ENCODE data around the gene STAB2. TPM values are rescaled to one million over a fixed set of nuclear protein-coding genes. Genes with fewer than 3 reads are reported as not detected.

The STAB2 gene
- total RNA-seq, 4 donors from 2014 or later, result 0.95 TPM; not detected in 3

DNA sequence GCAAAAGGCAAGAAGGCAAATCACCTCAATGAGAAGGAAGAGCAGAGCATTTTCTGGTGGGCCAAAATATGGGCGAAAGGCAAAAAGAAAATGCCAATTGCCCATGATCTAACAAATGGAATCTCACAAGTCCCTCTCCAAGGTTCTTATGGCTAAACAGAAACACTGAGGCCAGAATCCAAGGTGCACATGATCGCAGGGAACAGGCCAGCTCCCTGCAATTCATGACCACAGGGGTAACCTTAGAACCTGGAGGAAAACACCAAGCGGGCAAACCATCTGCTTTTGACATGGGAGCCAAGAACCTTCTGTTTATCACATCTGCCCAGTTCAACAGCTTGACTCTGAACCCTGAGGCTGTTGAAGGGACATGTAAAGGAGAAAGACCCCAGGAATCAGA, 193.9 kb downstream of the STAB2 start:
- intact Hi-C loops (cut with DNase I), result no loop called here
- H3K4me3 ChIP-seq, result no peak overlapping the region
- WGBS, 2 donors, result 95 to 97% methylated on average over 3 of the region's 3 CpGs
- no peak for DNase-seq
- H3K4me1 ChIP-seq, result peaks cover 0 to 11% (median 0%) of the 10 kb centered on the region in 3 donors
- no peaks in the 10 kb centered on the region for H3K9me3 ChIP-seq
- no peaks in the 10 kb centered on the region for H3K27me3 ChIP-seq
- peaks cover 0 to 94% (median 0%) of the 10 kb centered on the region in 3 donors for H3K36me3 ChIP-seq
- TF ChIP-seq, protein P1, sequence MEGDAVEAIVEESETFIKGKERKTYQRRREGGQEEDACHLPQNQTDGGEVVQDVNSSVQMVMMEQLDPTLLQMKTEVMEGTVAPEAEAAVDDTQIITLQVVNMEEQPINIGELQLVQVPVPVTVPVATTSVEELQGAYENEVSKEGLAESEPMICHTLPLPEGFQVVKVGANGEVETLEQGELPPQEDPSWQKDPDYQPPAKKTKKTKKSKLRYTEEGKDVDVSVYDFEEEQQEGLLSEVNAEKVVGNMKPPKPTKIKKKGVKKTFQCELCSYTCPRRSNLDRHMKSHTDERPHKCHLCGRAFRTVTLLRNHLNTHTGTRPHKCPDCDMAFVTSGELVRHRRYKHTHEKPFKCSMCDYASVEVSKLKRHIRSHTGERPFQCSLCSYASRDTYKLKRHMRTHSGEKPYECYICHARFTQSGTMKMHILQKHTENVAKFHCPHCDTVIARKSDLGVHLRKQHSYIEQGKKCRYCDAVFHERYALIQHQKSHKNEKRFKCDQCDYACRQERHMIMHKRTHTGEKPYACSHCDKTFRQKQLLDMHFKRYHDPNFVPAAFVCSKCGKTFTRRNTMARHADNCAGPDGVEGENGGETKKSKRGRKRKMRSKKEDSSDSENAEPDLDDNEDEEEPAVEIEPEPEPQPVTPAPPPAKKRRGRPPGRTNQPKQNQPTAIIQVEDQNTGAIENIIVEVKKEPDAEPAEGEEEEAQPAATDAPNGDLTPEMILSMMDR (IDR thresholded peaks at IDR 0.05), result no peak
- no peak for TF ChIP-seq POLR2A (IDR thresholded peaks at IDR 0.05)
- H3K27ac ChIP-seq, result no peak overlapping the region

DNA sequence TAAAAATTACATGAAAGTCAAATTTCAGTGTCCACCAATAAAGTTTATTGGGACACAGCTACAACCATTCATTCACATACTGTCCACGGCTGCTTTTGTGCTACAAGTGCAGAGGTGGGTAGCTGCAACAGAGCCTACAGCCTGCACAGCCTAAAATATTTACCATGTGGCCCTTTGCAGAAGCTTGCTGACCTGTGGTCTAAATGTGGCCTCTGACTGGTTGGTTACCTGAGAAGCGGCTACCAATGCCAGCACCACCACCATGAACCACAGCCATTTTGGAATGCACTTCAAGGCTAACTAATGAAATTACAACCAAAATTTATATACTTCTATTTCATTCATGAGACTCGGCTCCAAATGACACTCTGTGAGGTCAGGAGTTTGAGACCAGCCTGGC, 195.3 kb downstream of the STAB2 start:
- H3K27ac ChIP-seq, result no peak overlapping the region
- intact Hi-C loops (cut with DNase I), result no loop called here
- H3K4me3 ChIP-seq, result no peak overlapping the region
- H3K36me3 ChIP-seq, result peaks cover 0 to 90% (median 0%) of the 10 kb centered on the region in 3 donors
- DNase-seq, result no peak
- H3K9me3 ChIP-seq, result no peaks in the 10 kb centered on the region
- peaks cover 0 to 11% (median 0%) of the 10 kb centered on the region in 3 donors for H3K4me1 ChIP-seq
- no peaks in the 10 kb centered on the region for H3K27me3 ChIP-seq
- WGBS, 2 donors, result 83 to 100% methylated on average over 3 of the region's 3 CpGs
- no peak for TF ChIP-seq POLR2A (IDR thresholded peaks at IDR 0.05)
- TF ChIP-seq, protein P1 (IDR thresholded peaks at IDR 0.05), result no peak

DNA sequence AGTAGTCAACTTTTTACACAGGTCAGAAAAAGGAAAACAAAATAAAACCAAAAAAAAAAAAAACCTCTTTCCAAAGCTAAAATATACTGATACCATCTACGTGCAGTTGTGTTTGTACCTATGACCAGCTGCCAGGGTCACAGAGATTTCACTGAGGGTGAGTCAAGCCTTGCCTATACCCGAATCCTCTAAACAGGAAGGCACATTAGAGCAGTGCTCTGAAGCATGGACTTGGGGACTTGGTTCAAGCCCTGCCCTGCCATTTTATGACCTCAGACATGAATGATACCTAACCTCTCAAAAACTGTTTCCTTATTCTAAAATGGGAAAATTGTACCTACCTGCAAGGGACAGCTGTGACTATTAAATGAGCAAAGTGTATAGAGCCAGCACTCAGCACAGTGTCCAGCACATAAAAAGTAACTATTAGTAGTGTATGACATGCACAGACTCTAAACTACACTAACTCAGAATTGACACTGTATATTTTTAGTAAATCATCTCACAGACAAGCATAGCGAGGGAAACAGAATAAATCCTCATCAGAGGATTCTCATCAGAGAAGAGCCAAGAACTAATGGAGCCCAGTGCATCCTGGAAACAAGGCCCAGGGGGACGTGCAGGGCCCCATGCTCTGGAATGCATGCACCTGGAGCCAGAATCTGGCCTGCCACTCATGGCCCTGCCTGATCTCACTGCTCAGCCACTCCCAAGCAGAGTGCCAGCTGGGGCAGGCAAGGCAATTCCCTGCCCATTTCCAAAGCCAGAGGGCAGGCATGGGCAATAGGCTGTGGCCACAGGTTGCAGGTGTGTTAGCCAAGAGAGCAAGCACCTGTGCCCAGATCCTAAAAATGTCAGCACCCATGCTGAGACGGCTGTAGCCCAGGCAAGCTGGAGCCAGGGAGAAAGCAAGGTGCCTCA, 196.9 kb downstream of the STAB2 start:
- H3K4me3 ChIP-seq, result no peak overlapping the region
- DNase-seq, result no peak
- H3K4me1 ChIP-seq, result peaks cover 0 to 11% (median 0%) of the 10 kb centered on the region in 3 donors
- peaks cover 0 to 85% (median 0%) of the 10 kb centered on the region in 3 donors for H3K36me3 ChIP-seq
- intact Hi-C loops (cut with DNase I), result no loop called here
- 57 to 72% methylated on average over 5 of the region's 5 CpGs for WGBS, 2 donors
- no peaks in the 10 kb centered on the region for H3K9me3 ChIP-seq
- no peak overlapping the region for H3K27ac ChIP-seq
- no peak for TF ChIP-seq POLR2A (IDR thresholded peaks at IDR 0.05)
- TF ChIP-seq, protein P1 (IDR thresholded peaks at IDR 0.05), result no peak
- no peaks in the 10 kb centered on the region for H3K27me3 ChIP-seq

DNA sequence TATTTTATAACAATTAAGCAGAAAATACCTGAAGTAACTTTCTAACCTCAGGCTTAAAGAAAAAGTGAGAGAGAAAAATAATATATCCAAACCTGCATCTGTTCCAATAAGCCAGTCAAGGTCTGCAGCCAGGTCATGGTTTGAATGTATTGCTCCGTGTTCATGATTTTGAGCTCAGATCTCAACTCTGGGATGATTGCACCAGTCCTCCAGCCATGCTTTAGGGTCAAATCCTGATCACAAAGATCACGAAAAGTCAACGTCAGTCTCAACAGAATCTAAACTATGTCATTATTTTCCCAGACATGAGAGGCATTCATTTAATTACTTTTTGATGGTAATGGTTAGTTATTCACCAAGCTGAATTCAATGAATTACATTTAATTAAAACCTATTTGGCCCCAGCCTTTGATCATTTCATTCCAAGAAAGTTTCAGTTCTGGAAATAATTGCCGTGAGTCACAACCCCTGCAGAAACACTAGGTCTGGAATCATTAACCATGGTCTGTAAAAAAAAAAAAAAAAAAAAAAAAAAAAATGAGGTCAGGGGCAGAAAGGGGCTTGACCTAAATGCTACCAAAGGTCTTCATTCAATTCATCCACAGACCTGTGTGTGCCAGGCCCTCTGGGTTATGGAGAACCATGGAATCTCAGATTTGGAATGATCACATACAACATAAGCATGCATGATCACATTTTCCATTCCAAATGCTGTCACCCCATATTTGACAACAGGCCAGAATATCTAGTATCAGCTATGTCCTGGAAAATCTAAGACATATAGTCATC, 198.4 kb downstream of the STAB2 start:
- Histone ChIP-seq H3K9me3 (no peaks in the 10 kb centered on the region), H3K27me3 (no peaks in the 10 kb centered on the region), H3K4me3 (no peak overlapping the region), H3K36me3 (peaks cover 0 to 72% (median 0%) of the 10 kb centered on the region in 3 donors), H3K4me1 (peaks cover 0 to 11% (median 0%) of the 10 kb centered on the region in 3 donors), H3K27ac (no peak overlapping the region)
- 62 to 69% methylated on average over 4 of the region's 4 CpGs for WGBS, 2 donors
- TF ChIP-seq, protein P1 (IDR thresholded peaks at IDR 0.05), result no peak
- TF ChIP-seq POLR2A (IDR thresholded peaks at IDR 0.05), result no peak
- intact Hi-C loops (cut with DNase I), result no loop called here
- DNase-seq, result no peak

DNA sequence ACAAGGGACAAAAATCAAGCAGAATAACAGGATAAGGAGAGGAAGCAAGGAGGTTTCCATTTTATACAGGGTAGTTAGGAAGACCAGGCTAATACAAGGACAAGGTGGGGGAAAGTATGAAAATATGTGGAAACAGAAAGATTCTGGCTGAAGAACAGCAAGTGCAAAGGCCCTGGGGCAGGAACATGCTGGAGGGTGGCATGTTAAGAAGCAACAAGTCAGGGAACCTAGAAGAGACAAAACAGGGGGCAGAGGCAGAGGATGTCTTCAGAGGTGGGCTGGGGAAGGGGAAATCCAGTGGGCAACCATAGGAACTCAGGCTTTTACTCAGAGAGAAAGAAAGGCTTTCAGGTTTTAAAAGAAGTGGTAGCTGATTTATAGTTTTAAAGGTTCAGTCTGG, 199.1 kb downstream of the STAB2 start:
- no peak for TF ChIP-seq POLR2A (IDR thresholded peaks at IDR 0.05)
- H3K27me3 ChIP-seq, result no peaks in the 10 kb centered on the region
- no peak overlapping the region for H3K4me3 ChIP-seq
- peaks cover 0 to 11% (median 0%) of the 10 kb centered on the region in 3 donors for H3K4me1 ChIP-seq
- intact Hi-C loops (cut with DNase I), result no loop called here
- no peak for DNase-seq
- no peak overlapping the region for H3K27ac ChIP-seq
- H3K9me3 ChIP-seq, result no peaks in the 10 kb centered on the region
- H3K36me3 ChIP-seq, result peaks cover 0 to 67% (median 0%) of the 10 kb centered on the region in 3 donors

Measured in esophagus squamous epithelium (tissue), 5 donors.